ENCODE results near the gene MYOT. TPM values are rescaled to one million over a fixed set of nuclear protein-coding genes. Genes with fewer than 3 reads are reported as not detected.

Gene MYOT
- total RNA-seq, 2 experiments from 2014 or later, result not detected

DNA sequence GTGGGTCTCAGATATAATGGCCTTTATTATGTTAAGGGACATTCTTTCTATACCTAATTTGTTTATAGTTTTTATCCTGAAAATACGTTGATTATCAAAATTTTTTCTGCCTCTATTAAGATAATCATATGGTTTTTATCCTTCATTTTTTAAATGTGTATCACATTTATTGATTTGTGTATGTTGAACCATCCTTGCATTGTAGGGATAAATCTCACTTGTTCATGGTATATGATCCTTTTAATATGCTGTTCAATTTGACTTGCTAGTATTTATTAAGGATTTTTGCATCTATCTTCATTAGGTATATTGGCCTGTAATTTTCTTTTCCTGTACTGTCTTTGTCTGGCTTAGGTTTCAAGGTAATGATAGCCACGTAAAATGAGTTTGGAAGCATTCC, 47.1 kb downstream of the MYOT start:
- ChIA-PET POLR2A (no interaction called here), CTCF (no interaction called here)
- intact Hi-C loops (cut with micrococcal nuclease), result no loop called here
- TF ChIP-seq, protein P1, sequence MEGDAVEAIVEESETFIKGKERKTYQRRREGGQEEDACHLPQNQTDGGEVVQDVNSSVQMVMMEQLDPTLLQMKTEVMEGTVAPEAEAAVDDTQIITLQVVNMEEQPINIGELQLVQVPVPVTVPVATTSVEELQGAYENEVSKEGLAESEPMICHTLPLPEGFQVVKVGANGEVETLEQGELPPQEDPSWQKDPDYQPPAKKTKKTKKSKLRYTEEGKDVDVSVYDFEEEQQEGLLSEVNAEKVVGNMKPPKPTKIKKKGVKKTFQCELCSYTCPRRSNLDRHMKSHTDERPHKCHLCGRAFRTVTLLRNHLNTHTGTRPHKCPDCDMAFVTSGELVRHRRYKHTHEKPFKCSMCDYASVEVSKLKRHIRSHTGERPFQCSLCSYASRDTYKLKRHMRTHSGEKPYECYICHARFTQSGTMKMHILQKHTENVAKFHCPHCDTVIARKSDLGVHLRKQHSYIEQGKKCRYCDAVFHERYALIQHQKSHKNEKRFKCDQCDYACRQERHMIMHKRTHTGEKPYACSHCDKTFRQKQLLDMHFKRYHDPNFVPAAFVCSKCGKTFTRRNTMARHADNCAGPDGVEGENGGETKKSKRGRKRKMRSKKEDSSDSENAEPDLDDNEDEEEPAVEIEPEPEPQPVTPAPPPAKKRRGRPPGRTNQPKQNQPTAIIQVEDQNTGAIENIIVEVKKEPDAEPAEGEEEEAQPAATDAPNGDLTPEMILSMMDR (IDR thresholded peaks at IDR 0.05), result no peak
- H3K27me3 Mint-ChIP-seq, result peaks cover 3% of the 10 kb centered on the region
- H3K9me3 Mint-ChIP-seq, result peaks cover 13% of the 10 kb centered on the region
- no peak overlapping the region for H3K27ac Mint-ChIP-seq
- H3K4me3 Mint-ChIP-seq, result no peak overlapping the region
- no peaks in the 10 kb centered on the region for H3K36me3 Mint-ChIP-seq (ENCODE audit: low read depth)
- H3K4me1 Mint-ChIP-seq (ENCODE audit: low read depth), result no peaks in the 10 kb centered on the region
- DNase-seq (no peak), ATAC-seq (no peak)

DNA sequence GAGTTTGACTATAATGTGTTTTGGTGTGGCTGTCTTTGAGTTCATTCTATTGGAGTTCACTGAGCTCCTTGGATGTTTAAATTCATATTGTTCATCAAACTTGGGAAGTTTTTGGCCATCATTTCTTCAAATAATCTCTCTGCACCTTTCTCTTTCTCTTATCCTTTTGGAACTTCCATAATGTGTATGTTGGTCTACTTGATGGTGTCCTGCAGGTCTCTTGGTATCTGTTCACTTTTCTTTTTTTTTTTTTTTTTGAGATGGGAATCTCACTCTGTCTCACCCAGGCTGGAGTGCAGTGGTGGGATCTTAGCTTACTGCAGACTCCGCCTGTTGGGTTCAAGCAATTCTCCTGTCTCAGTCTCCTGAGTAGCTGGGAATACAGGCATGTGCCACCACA, 49.3 kb downstream of the MYOT start:
- H3K36me3 Mint-ChIP-seq (ENCODE audit: low read depth), result no peaks in the 10 kb centered on the region
- H3K4me3 Mint-ChIP-seq, result no peak overlapping the region
- intact Hi-C loops (cut with micrococcal nuclease), result no loop called here
- H3K4me1 Mint-ChIP-seq (ENCODE audit: low read depth), result no peaks in the 10 kb centered on the region
- ChIA-PET POLR2A (interaction anchor here (0.6 kb wide), 1 partner anchor 10 kb away, joined by 3 read pairs; no protein-coding TSS in a partner anchor), CTCF (interaction anchor here (1.5 kb wide), 1 partner anchor 12 kb away, joined by 3 read pairs; no protein-coding TSS in a partner anchor)
- DNase-seq (no peak), ATAC-seq (no peak)
- peaks cover 12% of the 10 kb centered on the region for H3K9me3 Mint-ChIP-seq
- no peaks in the 10 kb centered on the region for H3K27me3 Mint-ChIP-seq
- H3K27ac Mint-ChIP-seq, result no peak overlapping the region
- TF ChIP-seq, protein P1 (IDR thresholded peaks at IDR 0.05), result no peak

DNA sequence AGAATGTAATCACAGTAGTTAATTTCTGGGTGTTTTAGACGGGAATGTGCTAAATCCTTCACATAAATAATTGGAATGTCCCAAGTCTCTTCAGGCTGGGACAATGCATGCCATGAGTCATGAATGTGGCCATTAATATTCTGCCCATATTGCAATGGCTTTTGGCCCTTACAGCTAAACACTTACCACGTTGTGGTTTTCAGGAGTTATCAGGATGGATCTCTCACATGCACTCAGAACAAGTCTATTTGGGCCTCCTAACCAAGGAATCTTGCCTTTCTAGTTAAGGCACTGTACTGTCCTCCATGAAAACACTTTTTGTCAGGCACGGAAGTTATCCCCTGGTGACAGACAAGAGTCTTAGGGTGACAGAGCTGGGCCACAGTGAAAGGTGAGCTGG, 54.3 kb downstream of the MYOT start:
- no peaks in the 10 kb centered on the region for H3K36me3 Mint-ChIP-seq (ENCODE audit: low read depth)
- intact Hi-C loops (cut with micrococcal nuclease), result no loop called here
- DNase-seq, result no peak
- no peaks in the 10 kb centered on the region for H3K4me1 Mint-ChIP-seq (ENCODE audit: low read depth)
- peaks cover 5% of the 10 kb centered on the region for H3K9me3 Mint-ChIP-seq
- CTCF ChIA-PET, result interaction anchor here (1.3 to 1.6 kb wide), 2 partner anchors 18 to 143 kb away, joined by 3 to 4 read pairs; no protein-coding TSS in a partner anchor
- POLR2A ChIA-PET, result interaction anchor here (0.6 kb wide), 1 partner anchor 64 kb away, joined by 3 read pairs; no protein-coding TSS in a partner anchor
- H3K27me3 Mint-ChIP-seq, result no peaks in the 10 kb centered on the region
- no peak overlapping the region for H3K4me3 Mint-ChIP-seq
- no peak overlapping the region for H3K27ac Mint-ChIP-seq
- ATAC-seq, result no peak
- TF ChIP-seq, protein P1 (IDR thresholded peaks at IDR 0.05), result no peak

DNA sequence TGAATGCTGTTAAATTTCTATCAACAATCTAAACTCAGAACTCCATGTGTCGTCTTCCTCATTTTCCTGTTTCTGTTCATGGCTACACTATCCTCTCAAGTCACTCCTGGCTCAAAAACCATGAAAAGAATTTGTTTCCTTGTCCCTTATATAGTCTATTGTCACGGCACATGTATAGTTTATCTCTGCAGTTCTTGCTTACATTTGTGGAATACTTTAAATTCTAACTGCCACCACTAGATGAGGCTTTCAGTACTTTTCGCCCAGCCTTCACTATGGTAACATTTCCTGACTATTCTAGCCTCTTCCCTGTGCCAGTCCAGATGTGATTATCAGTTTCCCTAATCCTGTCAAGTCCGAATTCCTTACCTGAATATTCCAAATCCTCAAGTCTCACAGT, 56.2 kb downstream of the MYOT start:
- DNase-seq (no peak), ATAC-seq (no peak)
- Mint-ChIP-seq H3K9me3 (no peaks in the 10 kb centered on the region), H3K36me3 (ENCODE audit: low read depth) (no peaks in the 10 kb centered on the region), H3K4me1 (ENCODE audit: low read depth) (no peaks in the 10 kb centered on the region), H3K27ac (no peak overlapping the region), H3K4me3 (no peak overlapping the region), H3K27me3 (no peaks in the 10 kb centered on the region)
- CTCF ChIA-PET, result interaction anchor here (1.1 kb wide), 1 partner anchor 144 kb away, joined by 6 read pairs; no protein-coding TSS in a partner anchor
- POLR2A ChIA-PET, result no interaction called here
- TF ChIP-seq, protein P1 (IDR thresholded peaks at IDR 0.05), result no peak
- intact Hi-C loops (cut with micrococcal nuclease), result no loop called here

- H3K4me3 Mint-ChIP-seq, result no peak overlapping the region
- ChIA-PET POLR2A (no interaction called here), CTCF (interaction anchor here (1.1 kb wide), 1 partner anchor 53 kb away, joined by 3 read pairs; no protein-coding TSS in a partner anchor)
- peaks cover 5% of the 10 kb centered on the region for H3K4me1 Mint-ChIP-seq (ENCODE audit: low read depth)
- intact Hi-C loops (cut with micrococcal nuclease), result no loop called here
- no peaks in the 10 kb centered on the region for H3K9me3 Mint-ChIP-seq
- peaks cover 8% of the 10 kb centered on the region for H3K36me3 Mint-ChIP-seq (ENCODE audit: low read depth)
- DNase-seq (no peak), ATAC-seq (no peak)
- H3K27ac Mint-ChIP-seq, result no peak overlapping the region
- no peaks in the 10 kb centered on the region for H3K27me3 Mint-ChIP-seq
- TF ChIP-seq, protein P1 (IDR thresholded peaks at IDR 0.05), result no peak
Observed at GRCh38 chr5:137932800-137933199, 65.1 kb downstream of the MYOT start.
